Heart left ventricle (tissue), 16 donors: ENCODE measurements around the gene LRPAP1. TPM values are rescaled to one million over a fixed set of nuclear protein-coding genes. Genes with fewer than 3 reads are reported as not detected.
"Not testable (repeated sequence)": the region's sequence is repeated elsewhere in the genome, so short reads cannot be mapped to it uniquely, and the experiment has no call there.

Experiments
- ATAC-seq, 4 donors: fragments of 200-7000 bp; cut with Tn5 transposase; one replicate each; pipeline ENCODE4 v1.9.1; 2020 to 2022; ENCODE audit warnings: moderate library complexity in 4 of 4, mild to moderate bottlenecking in 3 of 4, moderate number of reproducible peaks in 1 of 4
- DNase-seq, 5 donors: peaks; one replicate each; pipeline ENCODE4 v3.0.0-alpha.2; 2020
- H3K27ac ChIP-seq, 12 donors: fragments of 200-600 bp; sonication (generic) in 4 of 12; one replicate each; pipeline versions ENCODE4 v1.5.0 to v1.8.0; 2016 to 2022; ENCODE audit warnings: mild to moderate bottlenecking in 2 of 12
- H3K27me3 ChIP-seq, 9 donors: fragments of 200-600 bp; sonication (generic) in 2 of 9; one replicate each; pipeline versions ENCODE4 v1.5.1 to v1.8.0; 2016 to 2022; ENCODE audit warnings: mild to moderate bottlenecking in 3 of 9
- H3K36me3 ChIP-seq, 9 donors: fragments of 200-600 bp; sonication (generic) in 2 of 9; one replicate each; pipeline versions ENCODE4 v1.5.0 to v1.8.0; 2018 to 2022; ENCODE audit warnings: mild to moderate bottlenecking in 2 of 9
- H3K4me1 ChIP-seq, 12 donors: fragments of 200-600 bp; sonication (generic) in 4 of 12; one replicate each; pipeline versions ENCODE4 v1.5.0 to v1.8.0; 2016 to 2022; ENCODE audit warnings: mild to moderate bottlenecking in 3 of 12
- H3K4me3 ChIP-seq, 12 donors: fragments of 200-600 bp; sonication (generic) in 4 of 12; one replicate each; pipeline versions ENCODE4 v1.5.0 to v1.8.0; 2017 to 2022; ENCODE audit warnings: mild to moderate bottlenecking in 9 of 12, moderate library complexity in 4 of 12
- H3K9me3 ChIP-seq, 12 donors: fragments of 200-600 bp; sonication (generic) in 4 of 12; one replicate each; pipeline versions ENCODE4 v1.5.0 to v1.8.0; 2016 to 2022; ENCODE audit warnings: mild to moderate bottlenecking in 1 of 12
- CTCF ChIP-seq, 12 donors: fragments of 200-600 bp; sonication (generic) in 4 of 12; IDR thresholded peaks; one replicate each; pipeline versions ENCODE4 v1.5.0 to v1.8.0; 2018 to 2022; ENCODE audit warnings: antibody characterized with exemption in 12 of 12, mild to moderate bottlenecking in 5 of 12
- POLR2A ChIP-seq, 2 donors: fragments of 450-650 bp; IDR thresholded peaks; one replicate each; pipeline ENCODE4 v1.6.1; 2017; ENCODE audit warnings: antibody characterized with exemption in 2 of 2, mild to moderate bottlenecking in 2 of 2, moderate library complexity in 2 of 2
- WGBS, 4 donors: extraction: QIAGEN DNeasy Blood & Tissue Kit in 2 of 4; methylation state at CpG; one replicate each; pipeline versions ENCODE4 v1.1.5 to v1.1.7; 2013 to 2018; 5-methylcytosine and 5-hydroxymethylcytosine counted together
- intact Hi-C, 10 donors: fragments of 100-400 bp; cut with DNase I; formaldehyde crosslinking; loops; one replicate each; pipeline versions ENCODE4 v1.11.1 to v1.14.2; 2022
- polyA plus RNA-seq, 2 donors: library from polyadenylated mRNA; stranded (reverse); fragments of 200-250 nt; gene quantifications; one replicate each; pipeline ENCODE4 v1.2.3, GENCODE V29; 2013
- total RNA-seq, 9 donors: library from RNA; depleted of rRNA in 2 of 9; stranded (reverse); fragments of >200 nt in 2 of 9; fragmentation: NEBNext Ultra II Directional in 3 of 9; extraction: Animal tissue kit (Norgen Biotek cat#: 25700) in 3 of 9; gene quantifications; one replicate each; pipeline versions ENCODE4 v1.1.0 to v1.2.4, GENCODE V29; 2016 to 2023
- donor health status: ischemic (EF 13 %, LVEDD 7.1; RV severe dilation, severe dysfunction).
- donor health status: healthy with polysubstance abuse.
- donor health status: DM: no; HTN: yes; CAD: no.
- donor health status: DM: no; HTN: no; CAD: no.
- donor health status: ischemic (EF 25% LVEDD 6.9; RV normal size, moderate dysfunction).
- donor health status: ischemic (EF 25% LVEDD 5.7; RV mildly dilated, moderate dysfunction).
- donor health status: healthy.
- donor health status: DM: yes; HTN: yes; CAD: no.
- donor health status: ischemic (EF 35%, LVEDD 5.7; RV mildly dilated, moderate dysfunction).
- donor health status: nonischemic (EF 11% LVEDD 7.7; RV severe dilation, severe dysfunction).
- donor health status: DM: yes; HTN: yes; CAD: no.
- donor health status: PGD.
- donor health status: ischemic (EF 29% LVEDD 5.4; RV normal size, mild dysfunction).
- donor health status: nonischemic (EF 23%, LVEDD 6.1; RV moderate dilation, normal function).

LRPAP1 gene
- total and polyA plus RNA-seq, 11 donors, result 105 to 389 (median 283) TPM

- peak in 1 of 5 donors; percentile 54 for DNase-seq
- H3K27me3 ChIP-seq, H3K27ac ChIP-seq, H3K4me3 ChIP-seq, ATAC-seq, H3K4me1 ChIP-seq, H3K36me3 ChIP-seq, H3K9me3 ChIP-seq: not testable (repeated sequence)
- intact Hi-C loops, result loop anchor here in 1 of 10 donors (10.0 kb wide), 1 partner anchor 299 kb away; no protein-coding TSS in a partner anchor
- WGBS, 4 donors, result 67 to 80% (median 77%) methylated on average over 10 to 19 of the region's 19 CpGs
Observed at GRCh38 chr4:3575426-3576369, 43.5 kb upstream of the LRPAP1 start.

GRCh38 chr4:3574865-3575264, 42.6 kb upstream of the LRPAP1 start:
- not testable (repeated sequence) for H3K4me1 ChIP-seq, H3K9me3 ChIP-seq, H3K36me3 ChIP-seq, DNase-seq, H3K4me3 ChIP-seq, H3K27ac ChIP-seq, ATAC-seq, H3K27me3 ChIP-seq
- intact Hi-C loops, result loop anchor here in 1 of 10 donors (10.0 kb wide), 1 partner anchor 300 kb away; no protein-coding TSS in a partner anchor
- WGBS, 4 donors, result 75 to 80% (median 78%) methylated on average over 8 to 9 of the region's 9 CpGs

- not testable (repeated sequence) for H3K27me3 ChIP-seq, ATAC-seq, H3K27ac ChIP-seq, H3K36me3 ChIP-seq, H3K9me3 ChIP-seq, H3K4me1 ChIP-seq, H3K4me3 ChIP-seq
- intact Hi-C loops, result loop anchor here in 1 of 10 donors (10.0 kb wide), 1 partner anchor 300 kb away; no protein-coding TSS in a partner anchor
- 85 to 93% (median 91%) methylated on average over 20 of the region's 20 CpGs for WGBS, 4 donors
- peak in 1 of 5 donors; percentile 31 for DNase-seq
Observed at GRCh38 chr4:3574346-3574745, 42.1 kb upstream of the LRPAP1 start.

GRCh38 chr4:3573131-3573530, 40.9 kb upstream of the LRPAP1 start:
- intact Hi-C loops, result loop anchor here in 1 of 10 donors (10.0 kb wide), 1 partner anchor 302 kb away; no protein-coding TSS in a partner anchor
- H3K36me3 ChIP-seq, result no peaks in the 10 kb centered on the region
- 78 to 92% (median 88%) methylated on average over 4 to 12 of the region's 12 CpGs for WGBS, 4 donors
- H3K27me3 ChIP-seq, result peaks cover 0 to 8% (median 0%) of the 10 kb centered on the region in 9 donors
- H3K4me3 ChIP-seq, result no peak overlapping the region
- no peaks in the 10 kb centered on the region for H3K4me1 ChIP-seq
- H3K9me3 ChIP-seq, result no peaks in the 10 kb centered on the region
- TF ChIP-seq CTCF (IDR thresholded peaks at IDR 0.05) (no peak), POLR2A (IDR thresholded peaks at IDR 0.05) (no peak)
- ATAC-seq (no peak), DNase-seq (peak in 1 of 5 donors; percentile 42)
- no peak overlapping the region for H3K27ac ChIP-seq

- peak in 1 of 5 donors; percentile 34 for DNase-seq
Observed at GRCh38 chr4:3572363-3572762, 40.1 kb upstream of the LRPAP1 start.

More at GRCh38 chr4:3572363-3572762, 40.1 kb upstream of the LRPAP1 start:
- Histone ChIP-seq H3K4me1 (no peaks in the 10 kb centered on the region), H3K4me3 (no peak overlapping the region), H3K27ac (no peak overlapping the region), H3K36me3 (no peaks in the 10 kb centered on the region), H3K9me3 (no peaks in the 10 kb centered on the region), H3K27me3 (peaks cover 0 to 8% (median 0%) of the 10 kb centered on the region in 9 donors)
- ATAC-seq, result no peak
- WGBS, 4 donors, result 61 to 75% (median 62%) methylated on average over 11 to 13 of the region's 13 CpGs
- no peak for TF ChIP-seq POLR2A (IDR thresholded peaks at IDR 0.05)
- no peak for TF ChIP-seq CTCF (IDR thresholded peaks at IDR 0.05)
- intact Hi-C loops, result loop anchor here in 1 of 10 donors (10.0 kb wide), 1 partner anchor 302 kb away; no protein-coding TSS in a partner anchor
